Ovary (tissue), 3 donors: ENCODE results near the gene TMEM219.

Experiments used
- CTCF ChIP-seq, 3 donors: fragments of 450-650 bp in 2 of 3; fragments of 200-600 bp in 1 of 3; IDR thresholded peaks; one replicate each; pipeline versions ENCODE4 v1.5.1 to v1.8.0; 2016 to 2022; ENCODE audit warnings: antibody characterized with exemption in 3 of 3, mild to moderate bottlenecking in 1 of 3
- POLR2A ChIP-seq: fragments of 450-650 bp; IDR thresholded peaks from one replicate; pipeline ENCODE4 v1.6.1; 2017; ENCODE audit warnings: antibody characterized with exemption, mild to moderate bottlenecking, moderate library complexity
- donor health status: DM: no; HTN: no; CAD: no.

- TF ChIP-seq CTCF (IDR thresholded peaks at IDR 0.05) (no peak), POLR2A (no peak)
Measured at GRCh38 chr16:29963021-29963743, 1.3 kb downstream of the TMEM219 start.
